Measurements from ENCODE around the gene LRP10. TPM values are rescaled to one million over a fixed set of nuclear protein-coding genes. Genes with fewer than 3 reads are reported as not detected.
"Not testable (repeated sequence)": the region's sequence is repeated elsewhere in the genome, so short reads cannot be mapped to it uniquely, and the experiment has no call there.

LRP10 gene
- total RNA-seq, 1 donor from 2014 or later = 137 TPM

DNA sequence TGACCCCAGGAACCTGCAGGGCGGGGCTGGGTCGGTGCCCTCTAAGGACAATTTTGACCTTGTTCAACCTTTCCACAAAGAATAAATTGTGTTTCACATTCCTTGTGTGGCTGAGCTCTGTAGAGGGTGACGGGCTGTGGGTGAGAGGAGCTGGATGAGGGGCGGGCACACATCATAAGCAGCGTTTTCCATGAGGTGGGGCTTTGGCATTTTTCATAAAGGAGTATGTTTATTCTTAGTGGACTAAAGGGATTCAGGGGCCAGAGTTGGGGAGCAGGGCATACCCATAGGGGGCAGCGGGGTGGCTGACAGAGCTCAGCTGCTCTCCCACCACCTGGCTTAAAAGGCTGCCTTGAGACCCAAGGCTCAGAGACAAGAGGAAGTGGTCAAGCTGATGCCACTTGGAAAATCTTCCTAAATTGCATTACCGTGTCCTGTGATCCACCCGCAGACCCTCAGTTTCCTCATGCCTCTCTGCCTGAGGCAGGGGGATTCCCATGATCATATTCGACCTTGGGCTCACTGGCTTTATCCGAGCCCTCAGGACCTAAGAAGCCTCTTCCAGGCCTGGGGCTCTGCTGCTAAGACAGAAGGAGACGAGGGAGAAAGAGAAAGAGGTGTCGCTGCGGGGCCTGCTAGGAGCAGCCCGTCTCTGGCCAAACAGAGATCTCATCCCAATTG, 23.7 kb upstream of the LRP10 start:
- no peaks in the 10 kb centered on the region for H3K9me3 ChIP-seq
- H3K27me3 ChIP-seq = no peaks in the 10 kb centered on the region
- H3K4me3 ChIP-seq = peak overlapping the region; percentile 6 to 10
- H3K27ac ChIP-seq = peak overlapping the region; percentile 96
- peaks cover 6 to 43% of the 10 kb centered on the region in 2 donors for H3K36me3 ChIP-seq
- no peak for TF ChIP-seq POLR2AphosphoS5 (IDR thresholded peaks at IDR 0.05; ENCODE audit: insufficient read depth in 1 of 2, low read depth in 1 of 2)
- no peak for TF ChIP-seq CTCF (IDR thresholded peaks at IDR 0.05)
- TF ChIP-seq POLR2A (IDR thresholded peaks at IDR 0.05) = no peak
- intact Hi-C loops (cut with DNase I) = loop anchor here (1.0 kb wide), 1 partner anchor 10 kb away; no protein-coding TSS in a partner anchor
- peaks cover 99% of the 10 kb centered on the region for H3K4me1 ChIP-seq
- no peak for DNase-seq (ENCODE audit: extremely low spot score in 2 of 2)

DNA sequence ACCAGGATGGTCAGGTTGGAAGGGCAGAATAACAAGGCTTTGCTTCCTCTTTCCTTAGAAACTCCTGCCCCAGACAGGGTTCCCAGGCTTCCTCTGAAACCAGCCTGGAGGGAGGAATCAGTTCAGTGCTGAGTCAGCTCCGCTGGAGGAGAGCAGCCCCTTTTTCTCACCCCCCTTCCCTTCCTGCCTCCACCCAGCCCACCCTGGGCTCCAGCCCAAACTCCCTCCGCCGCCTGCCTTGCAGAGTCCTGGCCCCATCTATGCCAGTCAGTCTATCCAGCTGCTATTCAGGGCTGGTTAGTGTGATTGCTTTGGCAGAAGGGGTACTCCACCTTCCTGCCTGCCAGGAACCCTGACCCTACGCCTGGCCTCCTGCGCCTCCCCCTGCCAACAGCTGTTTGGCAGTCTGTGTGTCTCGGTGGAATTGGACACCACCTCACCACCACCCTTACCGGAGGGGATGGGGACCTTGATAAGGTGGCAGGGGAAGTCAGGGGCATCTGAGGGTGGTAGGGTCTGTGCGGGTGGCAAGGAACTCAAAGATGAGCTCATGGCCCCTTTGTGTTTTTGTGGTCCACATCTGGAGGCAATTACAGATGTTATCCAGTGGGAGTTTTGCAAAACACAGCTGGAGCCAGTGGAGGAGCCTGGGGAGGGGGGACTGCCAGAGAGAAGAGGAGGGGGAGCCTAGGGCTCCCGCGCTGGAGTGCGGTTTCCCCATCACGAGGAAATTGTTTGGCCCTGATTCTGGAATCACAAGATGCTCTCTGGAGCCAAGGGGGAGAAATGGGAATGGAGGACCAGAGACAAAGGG, 23.0 kb upstream of the LRP10 start:
- intact Hi-C loops (cut with DNase I) = loop anchor here (1.0 kb wide), 1 partner anchor 11 kb away; no protein-coding TSS in a partner anchor
- Histone ChIP-seq H3K27ac (peak overlapping the region; percentile 96), H3K27me3 (no peaks in the 10 kb centered on the region), H3K4me1 (peaks cover 98% of the 10 kb centered on the region), H3K9me3 (no peaks in the 10 kb centered on the region), H3K36me3 (peaks cover 6 to 36% of the 10 kb centered on the region in 2 donors), H3K4me3 (peak overlapping the region; percentile 10 to 26)
- TF ChIP-seq POLR2A (IDR thresholded peaks at IDR 0.05) = no peak
- peak in 1 of 2 donors; percentile 84 for TF ChIP-seq POLR2AphosphoS5 (IDR thresholded peaks at IDR 0.05; ENCODE audit: insufficient read depth in 1 of 2, low read depth in 1 of 2)
- TF ChIP-seq CTCF (IDR thresholded peaks at IDR 0.05) = no peak
- peak in 1 of 2 donors; percentile 97 for DNase-seq (ENCODE audit: extremely low spot score in 2 of 2)

DNA sequence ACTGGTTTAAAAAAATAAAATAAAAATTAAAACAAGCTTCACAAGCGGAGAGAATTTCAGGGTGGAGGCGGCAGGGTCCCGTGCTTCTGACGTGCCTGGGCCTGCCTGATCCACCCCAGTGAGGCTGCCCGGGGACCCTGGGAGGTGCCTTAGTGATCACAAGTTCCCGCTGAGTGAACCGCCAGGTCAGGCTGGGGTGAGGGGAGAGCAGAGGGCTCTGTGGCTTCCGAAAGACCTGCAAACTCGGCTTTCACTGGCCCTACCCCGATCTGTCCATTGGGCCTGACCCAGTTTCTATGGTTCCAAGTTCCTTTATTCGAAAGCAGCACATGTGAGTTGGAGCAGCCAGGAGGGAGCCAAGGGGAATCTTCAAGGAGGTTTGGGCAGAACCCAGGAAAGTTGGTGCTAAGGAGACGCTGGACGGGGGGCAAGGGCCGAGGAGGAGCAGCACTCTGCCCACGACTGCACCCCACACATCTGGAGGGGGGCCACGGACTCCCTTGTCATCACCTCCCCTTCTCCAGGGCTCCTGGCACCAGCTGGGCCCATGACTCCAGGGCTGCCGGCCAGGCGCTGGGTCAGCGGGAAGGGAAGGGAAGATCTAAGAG, 22.2 kb upstream of the LRP10 start:
- H3K9me3 ChIP-seq = no peaks in the 10 kb centered on the region
- intact Hi-C loops (cut with DNase I) = no loop called here
- no peak for DNase-seq (ENCODE audit: extremely low spot score in 2 of 2)
- no peaks in the 10 kb centered on the region for H3K27me3 ChIP-seq
- peak overlapping the region; percentile 10 to 26 for H3K4me3 ChIP-seq
- peaks cover 6 to 28% of the 10 kb centered on the region in 2 donors for H3K36me3 ChIP-seq
- TF ChIP-seq CTCF (IDR thresholded peaks at IDR 0.05) = no peak
- peak; percentile 66 to 67 for TF ChIP-seq POLR2AphosphoS5 (IDR thresholded peaks at IDR 0.05; ENCODE audit: insufficient read depth in 1 of 2, low read depth in 1 of 2)
- H3K4me1 ChIP-seq = peaks cover 91% of the 10 kb centered on the region
- H3K27ac ChIP-seq = peak overlapping the region; percentile 96

DNA sequence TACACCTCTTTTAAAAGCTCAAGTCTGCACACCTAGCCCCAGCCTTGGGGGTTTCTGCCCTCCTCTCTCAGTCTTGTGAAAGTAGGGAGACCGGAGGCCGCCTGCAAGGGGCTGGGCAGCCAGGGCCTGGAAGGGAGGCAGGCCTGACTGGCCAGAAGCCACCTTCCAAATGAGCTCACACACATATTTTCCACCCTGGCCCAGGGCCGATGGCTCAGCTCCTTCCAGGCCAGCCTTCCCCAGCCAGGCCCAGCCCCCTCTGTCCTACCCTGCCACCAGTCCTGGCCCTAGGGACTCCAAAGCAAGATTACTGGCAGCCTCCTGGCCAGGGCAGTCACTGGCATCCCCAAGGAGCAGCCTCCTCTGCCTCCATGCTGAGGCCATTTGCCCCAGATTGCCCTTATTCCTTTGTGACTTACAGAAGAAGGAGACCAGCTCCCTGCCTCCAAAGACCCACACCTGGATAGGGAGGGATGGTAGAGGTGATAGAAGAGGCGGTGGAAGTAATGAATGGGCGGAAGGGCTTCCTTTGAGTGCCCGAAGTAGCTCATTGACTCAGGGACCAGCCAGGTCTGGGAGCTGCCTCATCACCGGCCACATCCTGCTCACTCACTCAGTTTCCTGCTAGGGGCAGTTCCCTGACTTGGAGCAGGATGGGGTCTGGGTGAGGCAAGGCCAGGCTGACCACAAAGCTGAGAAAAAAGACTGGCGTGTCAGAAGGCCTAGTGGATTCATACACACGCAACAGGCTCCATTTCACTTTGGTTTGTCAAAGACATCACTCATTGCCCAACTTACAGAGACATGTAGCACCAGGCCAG, 20.4 kb upstream of the LRP10 start:
- Histone ChIP-seq H3K27ac (peak overlapping the region; percentile 96), H3K4me1 (peaks cover 72% of the 10 kb centered on the region)

GRCh38 chr14:22852178-22852577, 19.4 kb upstream of the LRP10 start:
- H3K4me3 ChIP-seq; DNase-seq (ENCODE audit: extremely low spot score in 2 of 2); H3K36me3 ChIP-seq; H3K27me3 ChIP-seq; H3K9me3 ChIP-seq: not testable (repeated sequence)
- intact Hi-C loops (cut with DNase I) = loop anchor here (10.0 kb wide), 1 partner anchor 297 kb away; no protein-coding TSS in a partner anchor
- Histone ChIP-seq H3K4me1 (peaks cover 62% of the 10 kb centered on the region), H3K27ac (peak overlapping the region; percentile 96)

More for the DNA sequence above, 20.4 kb upstream of the LRP10 start:
- no peaks in the 10 kb centered on the region for H3K27me3 ChIP-seq
- DNase-seq (ENCODE audit: extremely low spot score in 2 of 2) = no peak
- H3K4me3 ChIP-seq = no peak overlapping the region
- TF ChIP-seq CTCF (IDR thresholded peaks at IDR 0.05) (peak in 1 of 3 experiments; percentile 11), POLR2AphosphoS5 (IDR thresholded peaks at IDR 0.05; ENCODE audit: insufficient read depth in 1 of 2, low read depth in 1 of 2) (peak; percentile 82 to 84), POLR2A (IDR thresholded peaks at IDR 0.05) (peak in 1 of 2 donors; percentile 10)
- H3K9me3 ChIP-seq = no peaks in the 10 kb centered on the region
- H3K36me3 ChIP-seq = peaks cover 0 to 10% of the 10 kb centered on the region in 2 donors
- intact Hi-C loops (cut with DNase I) = loop anchor here (10.0 kb wide), 1 partner anchor 296 kb away; no protein-coding TSS in a partner anchor

Measured in vagina (tissue), 2 donors.